Mesendoderm (in vitro differentiated cells): Measurements from ENCODE around the gene STK4.
"Not testable (repeated sequence)": the region's sequence is repeated elsewhere in the genome, so short reads cannot be mapped to it uniquely, and the experiment has no call there.

ENCODE experiments used
- DNase-seq: peaks from one replicate; pipeline ENCODE4 v3.0.0; 2013
- H2AK5ac ChIP-seq: 2 replicates; pipeline ENCODE4 v1.6.1; 2013; ENCODE audit warnings: low read length, inconsistent platforms
- H2BK120ac ChIP-seq: 2 replicates; pipeline ENCODE4 v1.6.1; 2013; ENCODE audit warnings: low read depth, mild to moderate bottlenecking, low read length, moderate library complexity, mixed read lengths
- H2BK15ac ChIP-seq: replicated peaks from 2 replicates; pipeline ENCODE4 v1.6.1; 2013; ENCODE audit warnings: low read depth, mild to moderate bottlenecking, moderate library complexity
- H2BK5ac ChIP-seq: 2 replicates; pipeline ENCODE4 v1.6.1; 2013; ENCODE audit warnings: low read length, inconsistent platforms
- H3K18ac ChIP-seq: 2 replicates; pipeline ENCODE4 v1.6.1; 2013; ENCODE audit warnings: mild to moderate bottlenecking, low read length, mixed read lengths
- H3K23ac ChIP-seq: one replicate; pipeline ENCODE4 v1.6.1; 2013; ENCODE audit warnings: low read length
- H3K27ac ChIP-seq: 2 replicates; pipeline ENCODE4 v1.5.1; 2013; ENCODE audit warnings: low read depth, mild to moderate bottlenecking, inconsistent platforms, low read length, moderate library complexity
- H3K27me3 ChIP-seq: 2 replicates; pipeline ENCODE4 v1.6.1; 2013; ENCODE audit warnings: low read length, control low read depth, mild to moderate bottlenecking, inconsistent platforms; ENCODE audit not compliant: insufficient read depth, poor library complexity
- H3K36me3 ChIP-seq: 2 replicates; pipeline ENCODE4 v1.6.1; 2013; ENCODE audit warnings: low read length, inconsistent platforms; ENCODE audit not compliant: control insufficient read depth, insufficient read depth
- H3K4ac ChIP-seq: one replicate; pipeline ENCODE4 v1.6.1; 2013; ENCODE audit warnings: low read depth, mild to moderate bottlenecking, low read length, moderate library complexity
- H3K4me1 ChIP-seq: 2 replicates; pipeline ENCODE4 v1.6.1; 2013; ENCODE audit warnings: low read depth, low read length, inconsistent platforms; ENCODE audit not compliant: control insufficient read depth
- H3K4me2 ChIP-seq: 2 replicates; pipeline ENCODE4 v1.6.1; 2013; ENCODE audit warnings: low read length
- H3K4me3 ChIP-seq: 2 replicates; pipeline ENCODE4 v1.5.1; 2013; ENCODE audit warnings: mild to moderate bottlenecking, low read length
- H3K56ac ChIP-seq: one replicate; pipeline ENCODE4 v1.6.1; 2013; ENCODE audit warnings: low read length
- H3K79me1 ChIP-seq: 2 replicates; pipeline ENCODE4 v1.6.1; 2013; ENCODE audit warnings: low read length, inconsistent platforms
- H3K79me2 ChIP-seq: 2 replicates; pipeline ENCODE4 v1.6.1; 2013; ENCODE audit warnings: mild to moderate bottlenecking, low read length; ENCODE audit not compliant: control insufficient read depth, insufficient read depth
- H3K9ac ChIP-seq: 2 replicates; pipeline ENCODE4 v1.6.1; 2013; ENCODE audit warnings: low read length, inconsistent platforms
- H4K5ac ChIP-seq: one replicate; pipeline ENCODE4 v1.6.1; 2013; ENCODE audit warnings: low read length
- H4K8ac ChIP-seq: one replicate; pipeline ENCODE4 v1.6.1; 2013; ENCODE audit warnings: low read depth, mild to moderate bottlenecking, control low read depth, low read length, moderate library complexity
- WGBS: extraction: QIAGEN DNeasy Blood & Tissue Kit; methylation state at CpG from one replicate; pipeline ENCODE4 v1.1.7; 2013; ENCODE audit warnings: low lambda C conversion rate, missing lambda C conversion rate; ENCODE audit not compliant: insufficient coverage; ENCODE audit errors: extremely low coverage; 5-methylcytosine and 5-hydroxymethylcytosine counted together

Gene STK4

GRCh38 chr20:45061244-45061643 lies 94.9 kb downstream of the STK4 start:
- Histone ChIP-seq H3K36me3 (no peaks in the 10 kb centered on the region), H4K5ac (no peak overlapping the region), H4K8ac (no peak overlapping the region), H3K9ac (no peak overlapping the region), H3K4me1 (no peaks in the 10 kb centered on the region), H2BK15ac (no peak overlapping the region), H3K4me2 (no peak overlapping the region), H3K4ac (no peak overlapping the region), H3K27me3 (no peaks in the 10 kb centered on the region), H2BK5ac (no peak overlapping the region), H3K27ac (no peak overlapping the region), H3K56ac (no peak overlapping the region), H3K79me2 (no peaks in the 10 kb centered on the region), H3K23ac (no peak overlapping the region), H3K4me3 (no peak overlapping the region), H2BK120ac (no peak overlapping the region), H2AK5ac (no peak overlapping the region), H3K79me1 (no peaks in the 10 kb centered on the region), H3K18ac (no peak overlapping the region)
- WGBS = no CpG with 5 or more reads among the region's 4 CpGs
- no peak for DNase-seq

- H3K79me1 ChIP-seq, H2BK15ac ChIP-seq, H2AK5ac ChIP-seq, H3K56ac ChIP-seq, H2BK5ac ChIP-seq, H3K9ac ChIP-seq, H2BK120ac ChIP-seq, H3K23ac ChIP-seq, H3K4me3 ChIP-seq, H3K4me2 ChIP-seq, H3K18ac ChIP-seq, H3K27ac ChIP-seq, H3K27me3 ChIP-seq, DNase-seq, H3K79me2 ChIP-seq, H4K5ac ChIP-seq, H3K36me3 ChIP-seq, H3K4me1 ChIP-seq, H3K4ac ChIP-seq, H4K8ac ChIP-seq: not testable (repeated sequence)
- no CpG with 5 or more reads among the region's 2 CpGs for WGBS
These were observed 96.8 kb downstream of the STK4 start for GRCh38 chr20:45063107-45063506.

GRCh38 chr20:45064812-45065211 lies 98.5 kb downstream of the STK4 start:
- Histone ChIP-seq H3K18ac (no peak overlapping the region), H3K79me2 (no peaks in the 10 kb centered on the region), H3K27me3 (no peaks in the 10 kb centered on the region), H2BK120ac (no peak overlapping the region), H4K5ac (no peak overlapping the region), H3K9ac (no peak overlapping the region), H3K27ac (no peak overlapping the region), H3K23ac (no peak overlapping the region), H3K56ac (no peak overlapping the region), H3K79me1 (no peaks in the 10 kb centered on the region), H4K8ac (no peak overlapping the region), H3K36me3 (no peaks in the 10 kb centered on the region), H2BK15ac (no peak overlapping the region), H3K4me2 (no peak overlapping the region), H3K4me3 (no peak overlapping the region), H2BK5ac (no peak overlapping the region), H2AK5ac (no peak overlapping the region), H3K4me1 (no peaks in the 10 kb centered on the region), H3K4ac (no peak overlapping the region)
- no peak for DNase-seq

GRCh38 chr20:45066372-45066771 lies 100.1 kb downstream of the STK4 start:
- H3K4ac ChIP-seq = no peak overlapping the region
- WGBS = no CpG with 5 or more reads among the region's 7 CpGs

GRCh38 chr20:45067087-45067486 lies 100.8 kb downstream of the STK4 start:
- H3K23ac ChIP-seq = no peak overlapping the region
- no peaks in the 10 kb centered on the region for H3K79me1 ChIP-seq
- no peak overlapping the region for H3K56ac ChIP-seq
- H3K4ac ChIP-seq = no peak overlapping the region
- no peak overlapping the region for H4K8ac ChIP-seq
- H3K18ac ChIP-seq = no peak overlapping the region
- H3K27me3 ChIP-seq = no peaks in the 10 kb centered on the region
- H3K4me3 ChIP-seq = no peak overlapping the region
- H2AK5ac ChIP-seq = no peak overlapping the region
- no CpG with 5 or more reads among the region's 4 CpGs for WGBS
- no peak overlapping the region for H3K27ac ChIP-seq
- H3K4me2 ChIP-seq = no peak overlapping the region
- no peak overlapping the region for H2BK120ac ChIP-seq
- DNase-seq = no peak
- no peaks in the 10 kb centered on the region for H3K4me1 ChIP-seq
- H4K5ac ChIP-seq = no peak overlapping the region
- no peaks in the 10 kb centered on the region for H3K79me2 ChIP-seq
- no peak overlapping the region for H2BK15ac ChIP-seq
- H3K9ac ChIP-seq = no peak overlapping the region
- H3K36me3 ChIP-seq = no peaks in the 10 kb centered on the region
- no peak overlapping the region for H2BK5ac ChIP-seq

More at GRCh38 chr20:45066372-45066771, 100.1 kb downstream of the STK4 start:
- H2AK5ac ChIP-seq = no peak overlapping the region
- H3K56ac ChIP-seq = no peak overlapping the region
- no peak for DNase-seq
- no peaks in the 10 kb centered on the region for H3K79me1 ChIP-seq
- H3K4me2 ChIP-seq = no peak overlapping the region
- H3K4me1 ChIP-seq = no peaks in the 10 kb centered on the region
- H3K79me2 ChIP-seq = no peaks in the 10 kb centered on the region
- no peaks in the 10 kb centered on the region for H3K27me3 ChIP-seq
- H3K9ac ChIP-seq = no peak overlapping the region
- H2BK120ac ChIP-seq = no peak overlapping the region
- H3K27ac ChIP-seq = no peak overlapping the region
- no peak overlapping the region for H3K18ac ChIP-seq
- H3K36me3 ChIP-seq = no peaks in the 10 kb centered on the region
- H4K8ac ChIP-seq = no peak overlapping the region
- H4K5ac ChIP-seq = no peak overlapping the region
- no peak overlapping the region for H2BK5ac ChIP-seq
- H3K4me3 ChIP-seq = no peak overlapping the region
- no peak overlapping the region for H3K23ac ChIP-seq
- H2BK15ac ChIP-seq = no peak overlapping the region

- Histone ChIP-seq H4K5ac (no peak overlapping the region), H3K4me3 (no peak overlapping the region), H4K8ac (no peak overlapping the region), H3K18ac (no peak overlapping the region), H3K27me3 (no peaks in the 10 kb centered on the region), H3K56ac (no peak overlapping the region), H3K36me3 (no peaks in the 10 kb centered on the region), H3K79me2 (no peaks in the 10 kb centered on the region), H2BK120ac (no peak overlapping the region), H3K4me2 (no peak overlapping the region), H3K4ac (no peak overlapping the region), H3K23ac (no peak overlapping the region), H3K27ac (no peak overlapping the region), H2AK5ac (no peak overlapping the region), H2BK15ac (no peak overlapping the region), H3K9ac (no peak overlapping the region), H2BK5ac (no peak overlapping the region), H3K4me1 (no peaks in the 10 kb centered on the region), H3K79me1 (no peaks in the 10 kb centered on the region)
- DNase-seq = no peak
- no CpG with 5 or more reads among the region's 2 CpGs for WGBS
These were observed 101.2 kb downstream of the STK4 start for GRCh38 chr20:45067558-45067957.
